HG03039 (cell line): ENCODE results near the gene RER1.

Experiments used
- ATAC-seq: cut with Tn5 transposase; IDR thresholded peaks from one replicate; pipeline ENCODE4 v1.9.1; 2021; ENCODE audit warnings: mild to moderate bottlenecking, moderate library complexity; ENCODE audit not compliant: unreplicated experiment

Gene RER1

DNA sequence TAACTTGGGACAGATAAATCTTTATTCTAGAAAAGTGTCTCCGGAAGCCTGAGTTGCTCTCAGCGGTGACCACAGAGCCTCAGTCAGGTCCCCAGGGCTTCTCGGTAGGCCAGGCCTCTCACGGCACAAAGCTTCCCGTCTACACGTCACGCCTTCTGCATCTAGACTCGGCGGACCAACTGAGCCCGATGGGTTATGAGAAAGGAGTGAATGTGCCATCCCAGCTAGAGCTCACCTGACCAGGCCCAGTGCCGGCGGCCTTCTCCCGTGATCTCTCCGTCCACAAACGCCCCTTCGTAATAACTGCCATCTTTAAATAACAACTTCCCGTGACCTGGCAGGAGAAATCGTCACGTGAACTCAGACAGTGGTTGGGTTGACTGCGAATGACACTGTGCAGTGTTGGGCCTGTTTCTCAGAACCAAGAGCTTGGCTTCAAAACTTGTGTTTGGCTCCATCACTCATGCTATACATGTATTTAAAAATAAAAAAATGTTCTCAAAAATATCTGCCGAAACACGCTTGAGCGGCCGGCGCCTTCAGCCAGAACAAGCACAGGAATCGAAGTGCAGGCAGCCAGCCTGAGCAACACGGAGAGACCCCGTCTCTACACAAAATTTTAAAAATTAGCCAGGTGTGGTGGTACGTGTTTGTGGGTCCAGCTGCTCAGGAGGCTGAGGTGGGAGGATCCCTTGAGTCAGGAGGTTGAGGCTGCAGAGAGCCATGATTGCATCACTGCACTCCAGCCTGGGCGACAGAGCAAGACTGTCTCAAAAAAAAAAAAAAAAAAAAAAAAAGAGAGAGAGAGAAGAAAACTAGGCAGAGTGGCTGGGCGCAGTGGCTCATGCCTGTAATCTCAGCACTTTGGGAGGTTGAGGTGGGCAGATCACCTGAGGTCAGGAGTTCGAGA is 3.4 kb upstream of the RER1 start:
- ATAC-seq = no peak

DNA sequence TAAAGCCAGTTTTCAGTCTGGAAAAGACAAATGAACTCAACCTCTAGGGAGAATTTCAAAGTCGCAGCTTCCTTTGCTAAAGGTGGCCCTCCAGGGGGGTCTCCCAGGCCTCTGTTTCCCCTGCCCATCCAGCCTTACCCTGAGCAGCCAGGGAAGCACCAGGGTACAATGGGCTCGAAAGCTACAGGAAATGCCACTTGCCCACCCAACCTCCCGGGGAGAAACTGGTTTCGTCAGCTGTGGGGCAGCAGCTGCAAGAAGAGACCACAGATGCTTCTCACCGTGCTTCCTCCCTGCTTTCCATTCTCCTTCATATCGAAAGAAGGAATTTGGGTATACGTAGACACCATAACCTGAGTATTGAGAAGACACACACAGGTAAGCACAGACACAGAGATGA is 2.0 kb upstream of the RER1 start:
- no peak for ATAC-seq

- peak; percentile 19 for ATAC-seq
Measured at GRCh38 chr1:2391931-2392509, 379 bp downstream of the RER1 start.

GRCh38 chr1:2392686-2393085 is 1.0 kb downstream of the RER1 start:
- ATAC-seq = no peak

DNA sequence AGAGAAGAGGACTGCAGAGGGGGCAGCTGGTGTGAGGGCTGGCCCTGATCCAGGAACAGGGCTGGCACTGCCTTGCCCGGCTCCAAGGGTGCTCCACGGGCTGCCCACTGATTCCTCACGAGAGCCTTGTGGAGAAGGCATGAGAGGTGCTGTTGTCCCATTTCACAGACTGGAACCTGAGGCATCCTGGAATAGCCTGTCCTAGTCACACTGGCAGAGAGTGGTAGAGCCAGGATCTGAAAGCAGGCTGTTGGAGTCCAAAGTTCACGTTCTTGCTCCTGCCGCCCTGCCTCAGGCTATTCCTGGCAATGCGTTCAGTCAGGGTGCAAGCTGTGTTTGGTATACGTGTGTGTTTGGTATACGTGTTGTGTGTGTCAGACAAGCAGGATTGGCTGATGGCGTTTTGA is 1.8 kb downstream of the RER1 start:
- ATAC-seq = no peak

DNA sequence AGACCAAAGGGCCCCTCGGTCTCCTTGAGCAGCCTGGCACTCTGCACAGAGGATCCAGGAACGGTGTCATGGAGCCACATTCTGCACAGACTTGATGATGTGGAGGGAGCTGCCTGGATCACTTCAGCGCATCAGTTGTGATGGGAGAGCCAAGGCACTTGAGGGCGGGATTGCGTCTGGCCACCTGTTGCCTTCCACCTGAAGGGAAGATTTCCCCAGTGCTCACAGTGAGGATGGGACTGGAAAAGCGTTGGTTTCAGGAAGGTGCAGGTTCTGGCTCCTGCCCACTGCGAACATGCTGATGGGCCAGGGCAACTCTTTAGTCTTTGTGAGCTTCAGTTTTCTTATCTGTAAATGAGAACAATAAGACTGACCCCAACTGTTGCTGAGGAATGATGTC is 2.6 kb downstream of the RER1 start:
- ATAC-seq = no peak

- no peak for ATAC-seq
Measured at GRCh38 chr1:2394761-2395160, 3.1 kb downstream of the RER1 start.

DNA sequence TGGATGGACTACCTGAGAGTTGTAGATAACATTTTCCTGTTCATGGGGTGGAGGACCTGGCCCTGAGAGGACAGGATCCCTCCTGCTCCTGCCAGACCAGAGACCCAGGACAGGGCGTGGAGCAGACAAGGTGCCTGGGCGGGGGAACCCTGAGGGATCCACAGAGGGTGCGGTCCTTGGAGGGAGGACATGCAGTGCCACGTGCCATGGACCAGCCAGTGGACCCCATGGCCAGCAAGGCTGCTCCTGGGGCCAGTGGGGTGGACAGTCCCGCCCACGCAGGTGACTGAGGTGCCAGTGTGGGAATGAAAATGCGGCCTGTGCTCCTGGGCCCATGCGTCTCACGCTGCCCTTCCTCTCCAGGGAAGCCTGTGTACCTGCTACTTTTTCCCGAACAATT is 3.6 kb downstream of the RER1 start:
- ATAC-seq = no peak

DNA sequence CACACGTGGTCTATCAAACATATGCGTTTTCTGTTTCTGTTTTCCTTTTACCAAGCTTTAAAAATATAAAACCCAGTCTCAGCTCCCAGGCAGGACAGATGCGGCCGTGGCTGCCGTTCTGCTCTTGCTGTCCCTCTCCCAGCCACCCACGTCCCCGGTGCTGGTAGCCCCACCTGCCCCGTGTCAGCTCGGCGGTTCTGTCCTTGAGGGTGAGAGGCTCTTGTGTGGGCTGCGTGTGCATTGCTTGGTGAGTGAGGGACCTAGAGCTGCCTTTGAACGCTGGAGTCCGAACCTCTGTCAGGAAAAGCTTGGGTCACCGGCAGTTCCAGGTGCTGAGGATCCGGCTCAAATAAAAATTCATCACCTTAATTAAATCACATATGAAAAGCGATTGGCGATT is 4.4 kb downstream of the RER1 start:
- no peak for ATAC-seq

DNA sequence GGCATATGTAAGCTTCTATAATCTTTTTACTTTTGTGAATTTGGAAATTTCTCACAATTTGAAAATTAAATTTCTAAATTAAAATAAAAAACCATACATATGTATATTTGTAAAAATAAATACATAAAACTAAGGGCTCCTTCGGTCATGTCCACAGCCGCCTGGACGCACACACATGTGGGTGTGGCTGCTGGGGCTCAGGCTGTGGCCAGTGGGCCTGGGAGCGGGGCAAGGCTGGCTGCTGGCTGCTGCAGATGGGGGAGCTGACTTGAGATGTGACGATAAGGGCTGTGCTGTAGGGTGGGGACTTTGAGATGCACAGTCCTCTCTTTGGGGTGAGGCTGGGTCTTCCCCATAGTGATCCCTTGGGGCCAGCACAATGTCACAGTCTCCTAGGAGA is 4.8 kb downstream of the RER1 start:
- no peak for ATAC-seq

DNA sequence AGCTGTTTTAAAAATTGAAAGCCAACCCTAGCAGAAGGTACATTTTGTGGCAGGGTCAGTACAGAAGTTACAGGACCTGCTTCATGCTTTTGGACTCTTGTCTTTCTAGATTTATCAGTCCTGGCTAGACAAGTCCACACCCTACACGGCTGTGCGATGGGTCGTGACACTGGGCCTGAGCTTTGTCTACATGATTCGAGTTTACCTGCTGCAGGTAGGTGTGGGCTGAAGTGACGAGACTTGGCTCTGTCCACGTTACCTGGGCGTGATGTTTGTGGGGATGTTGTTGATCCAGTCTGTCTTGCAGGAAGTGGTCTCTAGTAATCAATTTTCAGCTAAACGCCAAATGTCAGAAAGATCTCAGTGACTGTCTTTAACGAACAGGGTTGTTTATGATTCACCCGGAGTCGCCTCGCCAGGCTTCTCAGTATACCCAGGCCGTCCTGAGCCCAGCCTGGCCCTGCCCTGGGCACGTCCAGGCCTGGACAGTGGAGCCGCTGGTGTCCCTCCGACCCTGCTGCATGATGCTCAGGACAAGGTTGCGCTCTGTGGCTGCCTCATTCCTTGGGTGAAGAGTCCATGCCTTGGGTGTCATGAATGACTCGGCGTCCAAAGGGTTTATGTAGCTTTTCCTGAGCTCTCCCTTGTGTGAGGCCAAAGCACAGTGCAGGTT is 5.5 kb downstream of the RER1 start:
- no peak for ATAC-seq

- no peak for ATAC-seq
Measured at GRCh38 chr1:2398871-2399270, 7.2 kb downstream of the RER1 start.

GRCh38 chr1:2399890-2400575 is 8.4 kb downstream of the RER1 start:
- no peak for ATAC-seq

GRCh38 chr1:2400576-2400909 is 8.9 kb downstream of the RER1 start:
- no peak for ATAC-seq

GRCh38 chr1:2400950-2401649 is 9.5 kb downstream of the RER1 start:
- no peak for ATAC-seq

DNA sequence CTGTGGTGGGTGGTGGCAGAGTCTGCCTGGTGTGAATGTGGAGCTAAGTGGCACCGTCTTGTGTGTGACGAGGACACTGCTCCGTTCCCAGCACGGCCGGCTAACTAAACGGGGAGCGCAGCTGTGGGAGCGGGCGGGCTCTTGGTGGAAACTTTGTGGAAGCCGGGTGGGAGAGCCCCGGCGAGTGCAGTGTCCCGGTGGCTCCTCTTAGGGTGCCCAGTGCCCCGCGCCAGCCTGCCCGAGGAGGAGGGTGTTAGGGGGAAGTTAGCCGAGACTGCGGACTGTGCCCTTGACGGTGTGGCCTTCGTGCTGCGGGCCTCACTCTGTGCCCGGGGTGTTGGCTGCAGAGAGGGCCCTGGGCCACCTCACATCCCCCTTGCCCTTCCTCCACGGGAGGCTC is 10.8 kb downstream of the RER1 start:
- ATAC-seq = no peak

DNA sequence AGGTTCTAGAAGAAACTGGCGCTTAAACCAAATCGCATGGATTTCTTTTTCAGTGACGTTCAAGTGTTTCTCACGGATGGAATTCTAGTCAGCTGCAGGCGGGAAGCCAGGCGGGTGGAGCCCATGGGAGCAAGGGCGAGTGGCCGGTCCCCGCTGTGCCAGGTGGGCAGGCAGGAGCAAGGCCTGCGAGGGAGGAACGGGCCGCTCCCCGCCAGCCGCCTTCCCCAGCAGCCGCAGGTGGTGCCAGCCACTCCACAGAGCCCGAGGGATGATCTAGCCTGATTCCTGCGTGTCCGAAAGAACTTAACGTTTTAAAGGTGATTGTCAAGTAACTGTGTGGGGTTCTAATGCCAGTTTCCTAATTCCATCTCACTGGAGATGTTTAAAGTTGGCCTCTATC is 11.6 kb downstream of the RER1 start:
- ATAC-seq = no peak

- ATAC-seq = no peak
Measured at GRCh38 chr1:2404142-2404889, 12.7 kb downstream of the RER1 start.

DNA sequence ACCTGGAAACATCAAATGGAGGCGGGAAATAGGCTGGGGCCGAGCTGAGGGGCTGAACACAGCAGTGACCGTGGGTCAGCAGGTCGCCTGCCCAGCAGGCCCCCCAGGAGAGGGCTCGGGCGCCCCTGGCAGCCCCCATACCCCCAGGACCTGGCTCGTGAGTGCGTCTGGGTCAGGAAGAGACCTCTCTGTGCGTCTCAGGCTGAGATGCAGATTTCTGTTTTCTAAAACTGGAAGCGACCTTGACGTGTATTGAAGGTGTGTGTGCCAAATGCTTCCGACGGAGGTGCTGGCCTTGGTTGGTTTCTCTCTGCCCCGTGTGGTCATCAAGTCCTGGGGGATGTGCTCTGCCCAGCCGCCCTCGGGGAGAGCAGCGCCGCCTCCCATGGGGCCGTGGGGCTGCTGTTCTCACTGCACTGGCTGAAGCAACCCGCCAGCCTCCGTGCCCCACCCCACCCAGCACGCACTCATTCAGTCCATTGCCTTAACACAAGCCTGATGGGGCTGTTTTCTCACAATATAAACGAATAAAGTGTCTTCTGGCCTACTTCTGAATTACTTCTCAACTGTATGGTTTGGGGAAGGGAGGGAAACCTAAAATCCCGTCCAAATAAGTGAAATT is 13.4 kb downstream of the RER1 start:
- no peak for ATAC-seq
